ENCODE data around the gene HDDC2. TPM values are rescaled to one million over a fixed set of nuclear protein-coding genes. Genes with fewer than 3 reads are reported as not detected.

The HDDC2 gene
- total RNA-seq, 1 donor from 2014 or later = 102 TPM

GRCh38 chr6:125253881-125254280, 47.9 kb downstream of the HDDC2 start:
- DNase-seq (ENCODE audit: low spot score in 2 of 2, unreplicated experiment in 2 of 2) = no peak
- peaks cover 15% of the 10 kb centered on the region for H3K36me3 Mint-ChIP-seq
- peak overlapping the region; percentile 76 for H3K27ac Mint-ChIP-seq
- no peak overlapping the region for H3K4me3 Mint-ChIP-seq
- H3K27me3 Mint-ChIP-seq (ENCODE audit: low read depth) = no peaks in the 10 kb centered on the region
- H3K4me1 Mint-ChIP-seq = peaks cover 69% of the 10 kb centered on the region
- H3K9me3 Mint-ChIP-seq = no peaks in the 10 kb centered on the region
- TF ChIP-seq CTCF (IDR thresholded peaks at IDR 0.05; ENCODE audit: unreplicated experiment) = no peak

- Mint-ChIP-seq H3K27me3 (ENCODE audit: low read depth) (no peaks in the 10 kb centered on the region), H3K9me3 (no peaks in the 10 kb centered on the region), H3K4me1 (peaks cover 67% of the 10 kb centered on the region), H3K4me3 (no peak overlapping the region), H3K36me3 (peaks cover 8% of the 10 kb centered on the region), H3K27ac (peak overlapping the region; percentile 96)
- no peak for TF ChIP-seq CTCF (IDR thresholded peaks at IDR 0.05; ENCODE audit: unreplicated experiment)
- DNase-seq (ENCODE audit: low spot score in 2 of 2, unreplicated experiment in 2 of 2) = no peak
Measured at GRCh38 chr6:125252891-125253290, 48.9 kb downstream of the HDDC2 start.

- H3K27ac Mint-ChIP-seq = peak overlapping the region; percentile 97
- no peaks in the 10 kb centered on the region for H3K27me3 Mint-ChIP-seq (ENCODE audit: low read depth)
- no peaks in the 10 kb centered on the region for H3K9me3 Mint-ChIP-seq
- no peak for DNase-seq (ENCODE audit: low spot score in 2 of 2, unreplicated experiment in 2 of 2)
- peaks cover 7% of the 10 kb centered on the region for H3K36me3 Mint-ChIP-seq
- peak overlapping the region; percentile 18 for H3K4me3 Mint-ChIP-seq
- no peak for TF ChIP-seq CTCF (IDR thresholded peaks at IDR 0.05; ENCODE audit: unreplicated experiment)
- H3K4me1 Mint-ChIP-seq = peaks cover 66% of the 10 kb centered on the region
Measured at GRCh38 chr6:125251516-125252220, 50.1 kb downstream of the HDDC2 start.

- no peak for TF ChIP-seq CTCF (IDR thresholded peaks at IDR 0.05; ENCODE audit: unreplicated experiment)
- Mint-ChIP-seq H3K4me1 (peaks cover 70% of the 10 kb centered on the region), H3K9me3 (no peaks in the 10 kb centered on the region), H3K36me3 (peaks cover 7% of the 10 kb centered on the region), H3K4me3 (no peak overlapping the region), H3K27ac (peak overlapping the region; percentile 40), H3K27me3 (ENCODE audit: low read depth) (no peaks in the 10 kb centered on the region)
- no peak for DNase-seq (ENCODE audit: low spot score in 2 of 2, unreplicated experiment in 2 of 2)
Measured at GRCh38 chr6:125250511-125250910, 51.3 kb downstream of the HDDC2 start.

GRCh38 chr6:125248136-125248535, 53.6 kb downstream of the HDDC2 start:
- peaks cover 15% of the 10 kb centered on the region for H3K36me3 Mint-ChIP-seq
- H3K4me1 Mint-ChIP-seq = peaks cover 55% of the 10 kb centered on the region
- H3K9me3 Mint-ChIP-seq = peaks cover 8% of the 10 kb centered on the region
- no peak overlapping the region for H3K4me3 Mint-ChIP-seq
- peak overlapping the region; percentile 0 for H3K27ac Mint-ChIP-seq
- TF ChIP-seq CTCF (IDR thresholded peaks at IDR 0.05; ENCODE audit: unreplicated experiment) = no peak
- DNase-seq (ENCODE audit: low spot score in 2 of 2, unreplicated experiment in 2 of 2) = no peak
- H3K27me3 Mint-ChIP-seq (ENCODE audit: low read depth) = no peaks in the 10 kb centered on the region
